ENCODE measurements around the gene CA10.

Gene CA10

DNA sequence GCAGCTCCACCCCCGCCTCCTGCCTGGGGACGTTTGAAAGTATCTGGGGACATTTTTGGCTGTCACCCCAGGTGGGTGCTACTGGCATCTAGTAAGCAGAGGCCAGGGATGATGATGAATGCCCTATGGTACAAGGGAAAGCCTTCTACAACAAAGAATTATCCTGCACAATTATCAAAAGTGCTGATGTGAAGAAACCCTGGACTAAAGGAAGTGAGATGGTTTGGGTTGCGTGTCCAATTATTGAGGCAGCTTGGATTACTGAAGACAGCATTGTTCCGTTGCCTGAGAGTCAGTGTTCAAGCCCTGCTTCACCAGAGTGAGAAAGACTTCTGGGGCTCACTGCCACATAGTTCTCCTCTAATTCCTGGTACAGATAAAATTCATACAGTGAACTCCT is 343.4 kb downstream of the CA10 start:
- DNase-seq (ENCODE audit: low read depth) = no peak

DNA sequence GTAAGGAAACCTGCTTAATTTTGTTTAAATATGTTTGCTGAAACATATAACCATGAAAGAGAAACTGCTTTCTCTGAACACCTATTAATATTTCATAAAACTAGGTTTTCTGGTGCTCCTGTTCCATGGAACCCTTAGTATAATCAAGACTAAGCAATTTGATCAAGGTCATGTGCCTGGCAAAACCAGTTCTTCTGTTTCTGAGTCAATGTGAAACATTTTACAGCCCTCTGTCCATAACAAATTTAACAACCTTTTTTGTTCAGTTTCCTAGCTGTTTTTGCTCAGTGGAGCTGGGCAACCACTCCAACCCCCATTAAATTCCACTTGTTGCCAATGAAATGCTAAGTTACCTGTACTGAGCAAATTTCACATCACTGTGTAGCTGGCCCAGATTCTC is 344.0 kb downstream of the CA10 start:
- DNase-seq (ENCODE audit: low read depth) = no peak

DNA sequence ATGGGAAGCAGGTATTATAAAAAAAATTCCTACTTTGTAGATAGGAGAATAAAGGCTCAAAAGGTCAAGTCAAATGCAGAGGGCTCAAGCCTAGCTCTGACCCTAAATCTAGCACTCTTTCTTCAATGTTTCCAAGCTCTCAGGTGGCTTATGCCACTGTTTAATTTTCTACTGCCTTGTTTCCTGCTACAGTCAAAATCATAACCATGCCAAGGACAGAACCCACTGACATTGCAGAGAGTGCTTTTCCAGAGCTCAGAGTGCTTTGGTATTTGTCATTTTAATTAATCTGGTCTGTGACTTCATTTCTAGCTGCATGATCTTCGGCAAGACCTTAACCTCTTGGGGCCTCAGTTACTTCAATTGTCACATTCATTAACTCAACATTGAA is 344.7 kb downstream of the CA10 start:
- no peak for DNase-seq (ENCODE audit: low read depth)

DNA sequence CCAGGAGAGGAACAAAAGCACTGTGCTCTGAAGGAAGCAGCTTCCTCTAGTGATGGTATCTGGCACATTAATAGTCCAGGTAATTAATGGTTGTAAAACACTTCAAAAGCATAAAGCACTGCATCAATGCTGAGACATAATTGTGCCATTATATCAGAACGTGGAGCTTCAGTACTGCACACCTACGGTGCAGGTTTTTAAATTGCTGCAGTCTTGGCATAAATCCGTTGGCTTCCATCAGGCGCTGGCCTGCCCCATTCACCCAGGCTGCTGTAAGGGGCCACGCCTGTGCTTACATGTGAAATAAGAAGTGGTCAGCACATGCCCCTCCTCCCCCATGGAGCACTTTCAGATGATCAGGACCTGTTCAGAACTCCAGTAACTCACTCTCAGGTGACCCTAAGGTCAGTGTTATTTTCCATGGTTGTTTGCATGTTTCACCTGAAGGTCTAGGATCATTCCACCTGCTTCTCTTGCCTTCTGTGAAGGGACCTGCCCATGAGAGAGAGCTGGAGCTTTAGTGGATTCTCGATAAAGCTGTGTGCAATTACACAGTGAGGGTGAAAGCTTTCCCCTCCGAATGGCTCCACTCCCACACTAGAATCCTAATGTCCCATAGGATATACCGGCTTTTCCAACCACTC is 345.3 kb downstream of the CA10 start:
- DNase-seq (ENCODE audit: low read depth) = no peak

DNA sequence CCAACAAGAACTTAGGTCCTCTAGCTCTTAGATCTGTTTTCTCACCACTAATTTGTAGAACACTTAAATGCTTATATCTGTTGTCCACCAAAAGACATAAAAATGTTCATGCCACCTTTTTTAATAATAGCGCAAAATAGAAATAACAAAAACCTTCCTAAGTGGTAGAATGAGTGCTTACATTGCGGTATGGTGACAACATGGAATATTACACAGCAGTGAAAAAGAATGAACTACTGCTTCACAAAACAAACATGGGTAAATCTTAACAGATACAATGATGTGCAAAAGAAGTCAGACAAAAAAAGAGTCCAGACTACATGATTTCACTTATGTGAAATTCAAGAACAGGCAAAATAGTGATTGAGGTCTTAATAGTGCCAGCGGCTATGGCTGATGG is 351.1 kb downstream of the CA10 start:
- DNase-seq (ENCODE audit: low read depth) = no peak

DNA sequence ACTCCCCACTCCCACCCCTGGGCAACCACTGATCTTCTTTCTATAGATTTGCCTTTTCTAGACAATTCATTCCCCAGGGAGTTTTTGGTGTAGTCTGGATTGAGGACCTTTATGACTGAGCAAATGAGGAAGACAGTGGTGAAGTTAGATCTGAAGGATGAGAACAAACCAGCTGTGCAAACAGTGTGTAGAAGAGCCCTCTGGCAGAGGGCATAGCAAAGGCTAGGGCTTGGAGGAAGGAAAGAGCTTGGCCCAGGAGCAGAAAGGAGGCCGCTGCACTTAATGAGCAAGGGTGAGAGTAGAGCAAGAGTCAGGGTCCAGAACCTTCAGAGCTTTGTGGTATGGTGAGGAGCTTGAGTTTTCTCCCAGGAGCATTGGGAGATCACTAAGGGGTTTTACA is 352.7 kb downstream of the CA10 start:
- no peak for DNase-seq (ENCODE audit: low read depth)

DNA sequence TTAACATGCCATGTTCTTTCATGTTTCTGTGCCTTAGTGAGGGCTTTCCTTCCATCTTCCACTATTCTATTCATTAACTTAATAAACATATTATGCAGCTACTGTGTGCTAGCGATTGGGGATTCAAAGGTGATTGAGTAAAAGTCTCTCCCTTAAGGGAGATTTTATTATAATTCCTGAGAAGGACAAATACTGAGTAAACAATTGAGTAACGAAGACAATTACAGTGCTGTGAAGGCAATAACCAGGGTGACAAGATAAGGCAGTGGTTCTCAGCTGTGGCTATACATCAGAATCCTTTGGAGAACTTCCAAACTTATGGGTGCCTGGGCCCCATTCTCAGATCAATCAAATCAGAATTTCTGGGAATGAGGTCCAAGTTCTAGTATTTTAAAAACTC is 353.3 kb downstream of the CA10 start:
- DNase-seq (ENCODE audit: low read depth) = no peak

DNA sequence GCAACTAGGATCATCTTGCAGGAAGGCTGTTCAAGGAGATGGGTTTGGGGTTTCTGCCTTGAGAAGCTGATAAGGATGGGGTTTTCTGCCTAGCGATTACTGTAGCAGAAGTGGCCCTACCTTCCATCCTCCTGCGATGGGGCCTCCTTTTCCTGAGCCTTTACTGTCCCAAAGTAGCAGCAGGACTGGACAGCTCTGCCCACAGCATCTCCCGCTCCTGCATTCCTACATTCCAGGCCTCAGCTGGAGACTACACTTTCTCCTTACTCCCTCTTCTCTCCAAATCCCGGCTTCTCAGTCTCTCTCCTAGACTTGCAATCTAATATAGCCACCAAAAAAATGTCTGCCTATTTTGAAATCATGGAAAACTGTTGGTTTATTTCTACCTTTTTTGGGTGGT is 355.4 kb downstream of the CA10 start:
- DNase-seq (ENCODE audit: low read depth) = no peak

DNA sequence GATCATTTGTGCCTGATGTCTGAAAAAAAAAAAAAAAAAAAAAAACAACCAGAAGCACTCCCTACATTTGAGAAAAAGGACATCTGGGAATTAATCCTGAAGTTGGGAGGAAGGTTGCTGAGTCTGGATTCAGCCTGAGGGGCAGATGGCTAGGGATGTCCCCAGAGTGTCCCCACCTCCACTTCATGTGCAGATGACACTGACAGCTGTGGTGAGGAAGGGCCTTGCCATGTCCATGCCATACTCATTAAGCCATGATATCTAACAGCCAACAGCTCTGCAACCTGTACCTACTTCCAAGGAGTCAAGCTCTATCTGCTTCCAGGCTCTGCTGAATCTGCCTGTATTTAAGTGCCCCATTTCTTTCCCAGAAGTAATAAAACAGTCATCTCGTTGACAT is 356.0 kb downstream of the CA10 start:
- no peak for DNase-seq (ENCODE audit: low read depth)

DNA sequence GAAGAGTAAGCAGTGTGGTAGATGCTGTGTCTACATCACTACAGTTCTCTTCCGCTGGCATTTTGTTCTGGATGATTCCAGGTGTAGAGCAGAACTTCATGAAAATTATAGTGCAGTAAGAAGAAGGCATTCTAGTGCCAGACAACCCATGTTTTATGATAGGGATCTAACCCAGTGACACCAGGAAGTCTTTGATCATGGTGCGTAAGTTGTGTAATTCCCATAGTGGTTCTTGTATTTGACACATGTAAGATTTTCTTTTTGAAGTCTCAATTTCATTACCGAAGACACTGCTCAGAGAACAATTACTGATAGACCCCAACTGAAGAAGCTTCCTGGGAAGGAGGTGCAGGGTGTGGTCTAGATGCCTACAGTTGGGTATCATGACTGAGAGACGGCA is 356.9 kb downstream of the CA10 start:
- DNase-seq (ENCODE audit: low read depth) = no peak

DNA sequence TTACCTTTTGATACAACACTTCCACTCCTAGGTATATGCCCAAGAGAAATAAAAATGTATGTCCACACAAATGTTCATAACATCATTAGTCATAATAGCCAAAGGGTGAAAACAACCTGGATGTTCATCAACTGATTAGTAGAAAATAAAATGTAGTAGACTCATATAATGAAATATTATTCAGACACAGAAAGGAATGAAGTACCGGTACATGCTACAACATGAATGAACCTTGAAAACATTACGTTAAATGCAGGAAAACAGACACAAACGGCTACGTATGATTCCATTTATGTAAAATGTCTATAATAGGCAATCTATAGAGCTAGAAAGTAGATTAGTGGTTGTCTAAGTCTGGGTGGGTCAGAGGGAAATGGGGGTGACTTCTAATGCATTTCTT is 358.5 kb downstream of the CA10 start:
- DNase-seq (ENCODE audit: low read depth) = no peak

DNA sequence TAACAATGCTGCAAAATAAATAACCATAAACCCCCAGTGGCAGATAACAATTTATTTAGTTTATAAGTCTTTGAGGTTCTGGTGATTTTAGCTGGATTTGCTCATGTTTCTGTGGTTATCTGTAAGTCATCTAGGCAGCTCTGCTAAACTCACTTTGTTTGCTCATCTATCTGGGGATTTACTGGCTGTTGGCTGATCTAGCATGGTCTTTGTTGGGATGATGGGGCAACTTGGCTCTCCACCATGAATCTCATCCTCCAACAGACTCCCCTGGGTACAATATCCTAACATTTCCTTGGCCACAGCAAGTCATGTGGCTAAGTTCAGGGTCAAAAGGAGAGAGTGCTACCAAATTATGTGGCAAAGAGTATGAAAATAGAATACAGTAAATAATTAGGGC is 359.3 kb downstream of the CA10 start:
- DNase-seq (ENCODE audit: low read depth) = no peak

DNA sequence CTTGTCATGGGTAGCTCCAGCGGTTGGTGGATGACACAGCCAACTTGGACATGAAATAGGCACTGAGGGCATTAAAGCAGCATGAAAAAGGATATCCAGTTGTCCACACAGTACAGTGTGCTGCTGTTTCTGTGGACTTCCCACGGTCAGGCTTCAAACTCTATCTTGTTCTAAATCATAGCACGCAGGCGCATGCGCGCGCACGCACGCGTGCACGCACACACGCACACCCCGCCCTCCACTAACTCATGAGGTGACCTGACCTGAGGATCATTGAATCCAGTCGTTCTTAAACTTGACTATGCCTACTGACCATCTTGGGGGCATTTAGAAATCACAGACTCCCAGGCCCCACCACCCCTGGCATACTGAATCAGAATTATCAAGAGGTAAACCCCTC is 361.4 kb downstream of the CA10 start:
- no peak for DNase-seq (ENCODE audit: low read depth)

DNA sequence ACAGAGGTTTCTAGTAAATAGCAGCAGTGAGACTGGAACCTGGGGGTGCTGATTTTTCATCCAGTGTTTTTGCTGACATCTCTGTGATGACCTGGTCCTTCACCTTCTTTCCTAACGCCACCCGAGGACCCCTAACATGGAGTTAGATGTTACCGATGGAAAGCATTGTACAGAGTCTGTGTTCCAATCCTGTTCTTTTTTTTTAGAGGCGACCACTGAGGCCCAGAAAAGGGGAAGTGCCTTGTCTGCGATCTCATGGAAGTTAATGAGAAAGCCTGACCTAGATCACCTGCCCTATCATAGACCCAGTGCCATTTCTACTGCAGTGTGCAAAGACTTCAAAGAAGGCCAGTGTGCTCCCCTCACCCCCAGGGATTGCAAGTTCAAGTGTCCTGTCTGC is 362.5 kb downstream of the CA10 start:
- DNase-seq (ENCODE audit: low read depth) = no peak

DNA sequence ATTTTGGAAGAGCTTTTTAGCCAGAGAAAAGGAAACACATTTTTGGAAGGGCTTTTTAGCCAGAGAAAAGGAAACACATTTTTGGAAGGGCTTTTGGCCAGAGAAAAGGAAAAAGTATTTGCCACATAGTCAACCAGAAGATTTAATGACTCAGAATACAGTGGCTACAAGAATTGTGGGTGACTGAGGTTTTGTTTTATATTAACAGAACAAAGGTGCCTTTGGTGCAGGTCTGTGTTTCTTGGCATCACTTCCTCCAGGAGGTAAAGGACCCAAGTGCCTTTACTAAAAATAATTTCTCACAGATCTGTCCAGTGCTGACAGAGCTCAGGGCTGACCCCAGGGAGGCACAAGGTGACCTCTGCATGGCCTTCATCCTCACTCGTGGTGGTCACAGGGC is 363.1 kb downstream of the CA10 start:
- DNase-seq (ENCODE audit: low read depth) = no peak

DNA sequence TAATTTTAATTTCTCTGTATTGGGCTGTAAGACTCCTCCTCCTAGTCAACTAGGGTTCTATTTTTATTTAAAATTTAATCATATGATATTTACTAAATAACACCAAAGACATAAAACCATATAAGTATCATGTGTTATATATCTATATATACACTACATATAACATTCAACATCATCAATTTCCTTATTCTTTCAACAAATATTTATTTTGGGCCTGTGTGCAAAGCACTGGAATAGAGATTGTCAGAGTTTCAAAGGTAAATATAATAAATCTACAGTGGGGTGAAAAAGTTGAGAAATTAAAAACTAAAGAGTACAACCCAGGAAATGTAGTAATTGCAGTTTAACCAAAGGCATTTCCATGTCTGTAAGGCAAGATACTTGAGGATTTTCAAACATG is 364.0 kb downstream of the CA10 start:
- DNase-seq (ENCODE audit: low read depth) = no peak

DNA sequence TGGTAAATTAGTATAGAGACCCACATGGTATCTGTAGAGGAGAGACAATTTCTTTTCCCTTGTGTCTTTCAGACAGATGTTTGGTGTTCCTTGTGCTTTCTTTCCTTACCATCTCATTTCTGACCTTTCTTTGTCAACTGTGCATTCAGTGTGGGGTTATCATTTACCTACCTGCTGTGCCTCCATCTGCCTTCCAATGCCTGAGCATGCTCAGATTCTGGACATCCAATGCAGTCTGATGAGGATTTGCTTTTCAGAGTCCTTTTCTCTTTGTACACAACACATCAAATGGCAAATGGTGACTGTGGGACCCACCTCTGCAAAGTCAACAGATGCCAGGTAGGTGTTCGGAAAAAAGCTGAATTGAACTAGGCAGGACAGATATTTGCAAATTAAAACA is 364.8 kb downstream of the CA10 start:
- no peak for DNase-seq (ENCODE audit: low read depth)

DNA sequence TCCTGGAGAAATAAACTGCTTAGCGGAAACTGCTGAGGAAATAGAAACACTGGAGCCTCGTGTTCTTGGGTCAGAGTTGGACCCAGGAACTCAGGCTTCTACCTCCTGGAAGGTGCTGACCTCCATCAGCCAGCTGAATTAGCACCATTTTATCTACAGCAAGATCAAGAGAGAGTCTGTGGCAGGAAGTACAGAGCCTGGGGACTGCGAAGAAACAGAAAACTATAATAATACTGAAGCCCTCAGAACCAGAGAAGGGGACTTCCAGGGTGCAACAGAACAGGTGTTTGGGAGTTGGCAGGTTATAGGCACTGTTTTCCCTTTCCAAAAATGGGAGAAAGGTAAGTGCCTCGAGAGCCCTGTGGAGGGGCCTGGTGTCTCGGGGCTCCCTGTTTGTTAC is 379.7 kb downstream of the CA10 start:
- no peak for DNase-seq (ENCODE audit: low read depth)

DNA sequence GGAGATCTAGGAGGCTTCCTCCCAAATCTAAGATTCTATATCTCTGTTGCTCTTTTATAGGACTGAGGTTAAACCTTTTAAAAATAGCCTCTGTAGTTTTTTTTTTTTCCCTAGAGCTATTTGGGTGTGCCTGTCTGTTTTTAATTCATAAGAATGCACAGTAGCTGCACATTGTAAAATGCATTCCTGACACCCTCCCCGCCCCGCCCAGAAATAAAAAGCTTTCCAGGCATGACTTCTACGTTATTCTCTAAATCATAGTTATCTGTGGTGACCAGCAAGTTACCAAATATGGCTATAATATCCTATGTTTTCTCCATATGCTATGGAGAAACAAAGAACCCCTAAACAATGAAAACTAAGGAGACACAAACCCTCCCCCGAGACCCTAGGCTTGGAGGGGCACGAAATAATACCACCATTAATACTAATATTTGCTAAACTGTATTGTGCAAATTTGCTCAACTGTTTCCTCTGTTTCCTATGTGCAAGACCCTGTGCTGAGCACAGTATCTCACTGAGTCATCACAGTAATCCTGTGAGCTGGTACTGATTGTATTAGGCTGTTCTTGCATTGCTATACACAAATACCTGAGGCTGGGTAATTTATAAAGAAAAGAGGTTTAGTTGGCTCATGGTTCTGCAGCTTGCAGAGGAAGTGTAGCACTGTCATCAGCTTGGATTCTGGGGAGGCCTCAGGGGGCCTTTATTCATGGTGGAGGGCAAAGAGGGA is 388.3 kb downstream of the CA10 start:
- DNase-seq (ENCODE audit: low read depth) = no peak

DNA sequence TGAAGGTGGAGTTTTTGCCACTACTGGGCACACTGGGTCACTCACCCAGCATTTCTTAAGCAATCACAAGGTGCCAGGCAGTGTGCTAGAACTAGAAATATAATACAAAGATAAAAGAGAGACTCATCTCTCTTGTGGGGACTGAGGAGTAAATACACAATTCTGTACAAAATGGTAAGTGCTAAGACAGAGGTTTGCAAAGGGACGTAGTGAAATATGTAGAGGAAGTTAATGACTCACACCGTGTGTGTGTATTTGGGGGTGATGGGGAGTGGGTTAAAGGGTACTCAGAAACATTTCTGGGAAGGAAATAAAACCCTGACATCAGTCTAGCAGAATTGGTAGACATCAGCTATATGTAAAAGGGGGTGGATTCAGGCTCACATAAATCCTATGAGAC is 389.3 kb downstream of the CA10 start:
- DNase-seq (ENCODE audit: low read depth) = no peak

DNA sequence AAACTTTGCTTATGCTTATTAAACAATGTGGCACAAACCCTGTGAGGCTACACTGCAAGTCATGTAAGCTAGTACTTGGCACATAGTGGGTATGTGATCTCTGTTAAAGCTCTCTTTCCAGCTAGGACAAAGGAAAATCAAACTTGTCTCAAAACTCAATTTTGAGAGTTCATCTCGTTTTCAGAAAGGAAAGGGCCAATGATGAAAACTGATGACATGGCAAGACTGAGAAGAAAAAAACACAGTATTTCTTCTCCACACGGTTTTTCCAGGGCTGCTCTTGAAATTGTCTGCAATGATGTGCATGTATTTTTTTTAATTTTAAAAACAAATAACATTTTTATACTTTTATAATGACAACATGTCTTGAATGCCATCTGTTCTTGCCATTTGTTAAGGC is 389.8 kb downstream of the CA10 start:
- DNase-seq (ENCODE audit: low read depth) = no peak

DNA sequence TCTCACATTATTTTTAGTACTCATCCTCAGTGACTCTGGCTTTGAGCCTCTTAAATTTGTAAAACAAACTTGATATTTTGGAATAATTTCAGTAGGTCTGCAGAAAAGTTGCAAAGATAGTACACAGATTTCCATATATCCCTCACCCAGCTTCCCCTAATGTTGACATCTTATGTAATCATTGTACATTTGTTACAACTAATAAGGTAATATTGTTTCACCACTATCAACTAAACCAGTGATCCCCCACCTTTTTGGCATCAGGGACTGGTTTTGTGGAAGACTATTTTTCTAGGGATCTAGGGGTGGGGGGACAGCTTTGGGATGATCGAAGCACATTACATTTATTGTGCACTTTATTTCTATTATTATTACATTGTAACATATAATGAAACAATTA is 391.2 kb downstream of the CA10 start:
- no peak for DNase-seq (ENCODE audit: low read depth)

DNA sequence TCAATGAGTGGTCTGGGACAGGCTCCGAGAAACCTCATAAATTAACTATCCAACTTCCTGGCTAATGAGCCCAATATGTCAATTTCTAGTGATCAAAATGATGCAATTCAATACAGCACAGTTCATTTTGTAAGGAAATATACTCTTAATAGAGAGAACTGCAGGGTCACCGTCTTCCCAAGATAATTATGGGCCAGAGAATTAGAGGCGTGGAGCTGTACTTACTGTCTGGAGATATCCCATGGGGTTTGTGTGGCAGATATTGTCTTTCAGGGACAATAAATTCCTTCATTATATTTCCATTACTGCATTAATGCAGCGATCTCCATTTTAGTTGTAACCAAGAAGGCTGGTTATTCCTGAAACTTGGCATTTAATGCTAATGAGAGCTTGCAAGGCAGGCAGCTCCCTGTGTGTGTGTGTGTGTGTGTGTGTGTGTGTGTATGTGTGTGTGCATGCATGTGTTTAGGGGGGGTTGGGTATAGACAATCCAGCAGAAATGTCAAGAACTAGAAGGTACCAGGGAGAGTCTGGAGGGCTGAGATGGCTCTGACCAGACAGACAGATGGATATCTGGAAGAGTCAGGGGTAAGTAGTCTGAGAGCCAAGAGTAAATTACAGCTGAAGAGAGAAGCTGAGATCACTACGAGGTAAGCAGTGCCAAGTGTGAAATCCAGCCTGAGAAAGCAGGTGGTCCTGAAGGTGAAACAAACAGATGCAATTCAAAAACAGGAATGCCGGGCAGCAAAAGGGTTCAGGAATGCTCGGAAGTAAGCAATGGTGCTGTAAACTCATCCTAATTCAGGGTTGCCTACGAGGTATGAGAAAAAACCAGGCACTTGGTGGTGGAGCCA is 393.0 kb downstream of the CA10 start:
- DNase-seq (ENCODE audit: low read depth) = no peak
